Mesendoderm (in vitro differentiated cells): ENCODE results near the gene ATP6V0D1.
A peak's percentile ranks its signal among the peaks of the same experiment; 100 is the strongest.

Experiments used
- DNase-seq: peaks from one replicate; pipeline ENCODE4 v3.0.0; 2013
- H2AK5ac ChIP-seq: 2 replicates; pipeline ENCODE4 v1.6.1; 2013; ENCODE audit warnings: low read length, inconsistent platforms
- H2BK120ac ChIP-seq: 2 replicates; pipeline ENCODE4 v1.6.1; 2013; ENCODE audit warnings: low read depth, mild to moderate bottlenecking, low read length, moderate library complexity, mixed read lengths
- H2BK15ac ChIP-seq: replicated peaks from 2 replicates; pipeline ENCODE4 v1.6.1; 2013; ENCODE audit warnings: low read depth, mild to moderate bottlenecking, moderate library complexity
- H2BK5ac ChIP-seq: 2 replicates; pipeline ENCODE4 v1.6.1; 2013; ENCODE audit warnings: low read length, inconsistent platforms
- H3K18ac ChIP-seq: 2 replicates; pipeline ENCODE4 v1.6.1; 2013; ENCODE audit warnings: mild to moderate bottlenecking, low read length, mixed read lengths
- H3K23ac ChIP-seq: one replicate; pipeline ENCODE4 v1.6.1; 2013; ENCODE audit warnings: low read length
- H3K27ac ChIP-seq: 2 replicates; pipeline ENCODE4 v1.5.1; 2013; ENCODE audit warnings: low read depth, mild to moderate bottlenecking, inconsistent platforms, low read length, moderate library complexity
- H3K27me3 ChIP-seq: 2 replicates; pipeline ENCODE4 v1.6.1; 2013; ENCODE audit warnings: low read length, control low read depth, mild to moderate bottlenecking, inconsistent platforms; ENCODE audit not compliant: insufficient read depth, poor library complexity
- H3K36me3 ChIP-seq: 2 replicates; pipeline ENCODE4 v1.6.1; 2013; ENCODE audit warnings: low read length, inconsistent platforms; ENCODE audit not compliant: control insufficient read depth, insufficient read depth
- H3K4ac ChIP-seq: one replicate; pipeline ENCODE4 v1.6.1; 2013; ENCODE audit warnings: low read depth, mild to moderate bottlenecking, low read length, moderate library complexity
- H3K4me1 ChIP-seq: 2 replicates; pipeline ENCODE4 v1.6.1; 2013; ENCODE audit warnings: low read depth, low read length, inconsistent platforms; ENCODE audit not compliant: control insufficient read depth
- H3K4me2 ChIP-seq: 2 replicates; pipeline ENCODE4 v1.6.1; 2013; ENCODE audit warnings: low read length
- H3K4me3 ChIP-seq: 2 replicates; pipeline ENCODE4 v1.5.1; 2013; ENCODE audit warnings: mild to moderate bottlenecking, low read length
- H3K56ac ChIP-seq: one replicate; pipeline ENCODE4 v1.6.1; 2013; ENCODE audit warnings: low read length
- H3K79me1 ChIP-seq: 2 replicates; pipeline ENCODE4 v1.6.1; 2013; ENCODE audit warnings: low read length, inconsistent platforms
- H3K79me2 ChIP-seq: 2 replicates; pipeline ENCODE4 v1.6.1; 2013; ENCODE audit warnings: mild to moderate bottlenecking, low read length; ENCODE audit not compliant: control insufficient read depth, insufficient read depth
- H3K9ac ChIP-seq: 2 replicates; pipeline ENCODE4 v1.6.1; 2013; ENCODE audit warnings: low read length, inconsistent platforms
- H4K5ac ChIP-seq: one replicate; pipeline ENCODE4 v1.6.1; 2013; ENCODE audit warnings: low read length
- H4K8ac ChIP-seq: one replicate; pipeline ENCODE4 v1.6.1; 2013; ENCODE audit warnings: low read depth, mild to moderate bottlenecking, control low read depth, low read length, moderate library complexity
- WGBS: extraction: QIAGEN DNeasy Blood & Tissue Kit; methylation state at CpG from one replicate; pipeline ENCODE4 v1.1.7; 2013; ENCODE audit warnings: low lambda C conversion rate, missing lambda C conversion rate; ENCODE audit not compliant: insufficient coverage; ENCODE audit errors: extremely low coverage; 5-methylcytosine and 5-hydroxymethylcytosine counted together

Gene ATP6V0D1

GRCh38 chr16:67482233-67482924 is 1.4 kb upstream of the ATP6V0D1 start:
- Histone ChIP-seq H3K23ac (no peak overlapping the region), H2AK5ac (no peak overlapping the region), H3K4me3 (no peak overlapping the region), H4K5ac (no peak overlapping the region), H2BK15ac (no peak overlapping the region), H3K4me2 (no peak overlapping the region), H3K4me1 (no peaks in the 10 kb centered on the region), H4K8ac (no peak overlapping the region), H2BK120ac (no peak overlapping the region), H2BK5ac (no peak overlapping the region), H3K9ac (no peak overlapping the region), H3K18ac (no peak overlapping the region), H3K27me3 (no peaks in the 10 kb centered on the region), H3K36me3 (no peaks in the 10 kb centered on the region), H3K4ac (no peak overlapping the region), H3K27ac (no peak overlapping the region), H3K79me1 (peaks cover 5% of the 10 kb centered on the region), H3K79me2 (peaks cover 4% of the 10 kb centered on the region), H3K56ac (no peak overlapping the region)
- DNase-seq = no peak
- no CpG with 5 or more reads among the region's 25 CpGs for WGBS

- no peak overlapping the region for H2AK5ac ChIP-seq
- no peak overlapping the region for H4K8ac ChIP-seq
- H3K23ac ChIP-seq = no peak overlapping the region
- H3K27me3 ChIP-seq = no peaks in the 10 kb centered on the region
- H3K79me2 ChIP-seq = peaks cover 4% of the 10 kb centered on the region
- no CpG with 5 or more reads among the region's 17 CpGs for WGBS
- peak overlapping the region; percentile 89 for H3K56ac ChIP-seq
- no peak overlapping the region for H3K4ac ChIP-seq
- H3K4me2 ChIP-seq = peak overlapping the region; percentile 56
- no peak overlapping the region for H2BK5ac ChIP-seq
- H3K4me1 ChIP-seq = no peaks in the 10 kb centered on the region
- H3K36me3 ChIP-seq = no peaks in the 10 kb centered on the region
- peaks cover 5% of the 10 kb centered on the region for H3K79me1 ChIP-seq
- H2BK15ac ChIP-seq = no peak overlapping the region
- no peak overlapping the region for H2BK120ac ChIP-seq
- peak overlapping the region; percentile 34 for H3K4me3 ChIP-seq
- no peak overlapping the region for H4K5ac ChIP-seq
- peak overlapping the region; percentile 80 for H3K9ac ChIP-seq
- no peak overlapping the region for H3K27ac ChIP-seq
- DNase-seq = no peak
- H3K18ac ChIP-seq = no peak overlapping the region
Measured at GRCh38 chr16:67481561-67482232, 740 bp upstream of the ATP6V0D1 start.

GRCh38 chr16:67477960-67478554 is 2.9 kb downstream of the ATP6V0D1 start:
- Histone ChIP-seq H3K56ac (no peak overlapping the region), H2BK15ac (no peak overlapping the region), H3K27ac (no peak overlapping the region), H2AK5ac (no peak overlapping the region), H3K36me3 (no peaks in the 10 kb centered on the region), H3K4me3 (no peak overlapping the region), H4K5ac (no peak overlapping the region), H2BK5ac (no peak overlapping the region), H3K79me1 (peaks cover 21% of the 10 kb centered on the region), H3K4me2 (no peak overlapping the region), H3K79me2 (peaks cover 5% of the 10 kb centered on the region), H3K23ac (no peak overlapping the region), H3K4me1 (no peaks in the 10 kb centered on the region), H3K27me3 (no peaks in the 10 kb centered on the region), H4K8ac (no peak overlapping the region), H3K9ac (no peak overlapping the region), H2BK120ac (no peak overlapping the region), H3K4ac (no peak overlapping the region), H3K18ac (no peak overlapping the region)
- no CpG with 5 or more reads among the region's 8 CpGs for WGBS
- DNase-seq = no peak

- Histone ChIP-seq H3K56ac (no peak overlapping the region), H3K79me2 (peaks cover 5% of the 10 kb centered on the region), H3K27me3 (no peaks in the 10 kb centered on the region), H3K4me2 (no peak overlapping the region), H3K79me1 (peaks cover 27% of the 10 kb centered on the region), H3K9ac (no peak overlapping the region), H3K4me3 (no peak overlapping the region), H3K18ac (no peak overlapping the region), H3K27ac (no peak overlapping the region), H3K4ac (no peak overlapping the region), H3K23ac (no peak overlapping the region), H2AK5ac (no peak overlapping the region), H3K4me1 (no peaks in the 10 kb centered on the region), H2BK15ac (no peak overlapping the region), H2BK120ac (no peak overlapping the region), H3K36me3 (no peaks in the 10 kb centered on the region), H2BK5ac (no peak overlapping the region), H4K5ac (no peak overlapping the region), H4K8ac (no peak overlapping the region)
- no peak for DNase-seq
- WGBS = no CpG with 5 or more reads among the region's 11 CpGs
Measured at GRCh38 chr16:67474551-67475455, 6.2 kb downstream of the ATP6V0D1 start.

GRCh38 chr16:67471758-67472384 is 9.1 kb downstream of the ATP6V0D1 start:
- H2BK15ac ChIP-seq = no peak overlapping the region
- no CpG with 5 or more reads among the region's 6 CpGs for WGBS
- peaks cover 1% of the 10 kb centered on the region for H3K79me2 ChIP-seq
- H3K4me3 ChIP-seq = no peak overlapping the region
- no peak overlapping the region for H3K27ac ChIP-seq
- no peaks in the 10 kb centered on the region for H3K27me3 ChIP-seq
- no peak overlapping the region for H3K23ac ChIP-seq
- H4K5ac ChIP-seq = no peak overlapping the region
- H2BK5ac ChIP-seq = no peak overlapping the region
- H3K9ac ChIP-seq = no peak overlapping the region
- H3K4me2 ChIP-seq = no peak overlapping the region
- H3K18ac ChIP-seq = no peak overlapping the region
- no peak overlapping the region for H3K56ac ChIP-seq
- H3K79me1 ChIP-seq = peaks cover 21% of the 10 kb centered on the region
- DNase-seq = no peak
- no peak overlapping the region for H4K8ac ChIP-seq
- no peak overlapping the region for H2BK120ac ChIP-seq
- no peak overlapping the region for H3K4ac ChIP-seq
- no peaks in the 10 kb centered on the region for H3K36me3 ChIP-seq
- no peaks in the 10 kb centered on the region for H3K4me1 ChIP-seq
- H2AK5ac ChIP-seq = no peak overlapping the region
